A549 (cell line): ENCODE measurements around the gene SH3BP2. TPM values are rescaled to one million over a fixed set of nuclear protein-coding genes. Genes with fewer than 3 reads are reported as not detected.

Source experiments
- ATAC-seq, 2 experiments: fragments of 200-7000 bp in 1 of 2; fragments of >200 bp in 1 of 2; cut with Nextera tagmentation in 1 of 2; cut with Tn5 transposase in 1 of 2; 3 replicates each; pipeline versions ENCODE4 v1.8.0 to v1.9.1; 2018 to 2020; ENCODE audit warnings: mild to moderate bottlenecking in 1 of 2, moderate library complexity in 1 of 2
- CTCF ChIA-PET: fragments of 300-600 bp; sonication (Branson Sonifier 250); formaldehyde crosslinking; extraction: SDS; loops from one replicate; lab custom pipeline; 2021; ENCODE audit warnings: antibody characterized with exemption, inconsistent platforms; lab: Yijun Ruan, JAX
- POLR2A ChIA-PET: fragments of 350-600 bp; formaldehyde crosslinking; extraction: SDS; loops from one replicate; lab custom pipeline; 2021; ENCODE audit warnings: antibody characterized with exemption, inconsistent platforms; lab: Yijun Ruan, JAX
- DNase-seq, 2 experiments: peaks; one replicate each; pipeline versions ENCODE4 v3.0.0 to v3.0.0-alpha.2; 2011 to 2016; ENCODE audit warnings: low read depth in 1 of 2, low spot score in 1 of 2
- FAIRE-seq: peaks from 2 replicates; lab custom pipeline; 2011; peaks lifted over from hg19 to GRCh38; lab: Jason Lieb, UNC
- H3K27ac ChIP-seq, 2 experiments: fragments of >200 bp; sonication (Bioruptor Twin); formaldehyde crosslinking; 3 replicates each; pipeline ENCODE4 v1.5.1; 2016 to 2017
- H3K4me1 ChIP-seq: fragments of >200 bp; sonication (Bioruptor Twin); formaldehyde crosslinking; 3 replicates; pipeline ENCODE4 v1.6.1; 2016
- H3K4me2 ChIP-seq: fragments of >200 bp; sonication (Bioruptor Twin); formaldehyde crosslinking; 3 replicates; pipeline ENCODE4 v1.6.1; 2016
- H3K4me3 ChIP-seq: fragments of >200 bp; sonication (Bioruptor Twin); formaldehyde crosslinking; 3 replicates; pipeline ENCODE4 v1.5.1; 2016
- H3K9me3 ChIP-seq: fragments of >200 bp; sonication (Bioruptor Twin); formaldehyde crosslinking; 3 replicates; pipeline ENCODE4 v1.6.1; 2016
- ATOH8 ChIP-seq: fragments of 250-450 bp; sonication (Bioruptor Pico); IDR thresholded peaks from 2 replicates; pipeline ENCODE4 v1.5.0; 2020; ENCODE audit warnings: low read depth, mild to moderate bottlenecking, moderate library complexity
- CBX8 ChIP-seq: fragments of 200-600 bp; sonication (generic); IDR thresholded peaks from 2 replicates; pipeline ENCODE4 v1.6.1; 2016
- CEBPB ChIP-seq, 2 experiments: fragments of >200 bp in 1 of 2; sonication (Bioruptor Twin) in 1 of 2; formaldehyde crosslinking in 1 of 2; IDR thresholded peaks; 2 replicates each; pipeline ENCODE4 v1.6.1; 2012 to 2016
- CHD2 ChIP-seq: fragments of 150-350 bp; IDR thresholded peaks from 2 replicates; pipeline ENCODE4 v1.6.1; 2014; ENCODE audit warnings: low read length; ENCODE audit not compliant: partially characterized antibody
- CHD4 ChIP-seq: fragments of 200-600 bp; sonication (generic); IDR thresholded peaks from 2 replicates; pipeline ENCODE4 v1.6.1; 2016; ENCODE audit warnings: antibody characterized with exemption, mild to moderate bottlenecking, borderline replicate concordance
- EP300 ChIP-seq, 2 experiments: fragments of >200 bp; sonication (Bioruptor Twin); formaldehyde crosslinking; IDR thresholded peaks; 2 replicates in 1 of 2; 3 replicates in 1 of 2; pipeline ENCODE4 v1.6.1; 2016 to 2017
- FOSB ChIP-seq: fragments of 250-450 bp; sonication (Bioruptor Pico); IDR thresholded peaks from 2 replicates; pipeline ENCODE4 v1.5.0; 2020; ENCODE audit warnings: mild to moderate bottlenecking, moderate library complexity
- GATA3 ChIP-seq: IDR thresholded peaks from 2 replicates; pipeline ENCODE4 v1.6.1; 2012; ENCODE audit warnings: borderline replicate concordance
- HEYL ChIP-seq: fragments of 250-450 bp; sonication (Bioruptor Pico); IDR thresholded peaks from 2 replicates; pipeline ENCODE4 v1.8.0; 2021; ENCODE audit warnings: mild to moderate bottlenecking, moderate library complexity
- HMGXB4 ChIP-seq: fragments of 250-450 bp; sonication (Bioruptor Pico); IDR thresholded peaks from 2 replicates; pipeline ENCODE4 v1.5.0; 2021; ENCODE audit warnings: mild to moderate bottlenecking, moderate library complexity, borderline replicate concordance
- HOXA7 ChIP-seq: fragments of 250-450 bp; sonication (Bioruptor Pico); IDR thresholded peaks from 2 replicates; pipeline ENCODE4 v1.5.0; 2020; ENCODE audit warnings: mild to moderate bottlenecking, moderate library complexity
- HOXB13 ChIP-seq: fragments of 250-450 bp; sonication (Bioruptor Pico); IDR thresholded peaks from 2 replicates; pipeline ENCODE4 v1.5.0; 2020; ENCODE audit warnings: low read depth, mild to moderate bottlenecking, moderate library complexity
- HOXB5 ChIP-seq: fragments of 250-450 bp; sonication (Bioruptor Pico); IDR thresholded peaks from 2 replicates; pipeline ENCODE4 v1.5.0; 2020; ENCODE audit warnings: mild to moderate bottlenecking, moderate library complexity
- JUN ChIP-seq, 2 experiments: fragments of >200 bp; sonication (Bioruptor Twin); formaldehyde crosslinking; IDR thresholded peaks; 2 replicates in 1 of 2; 3 replicates in 1 of 2; pipeline ENCODE4 v1.6.1; 2016 to 2017
- MAZ ChIP-seq: fragments of 150-350 bp; IDR thresholded peaks from 2 replicates; pipeline ENCODE4 v1.6.1; 2014; ENCODE audit warnings: antibody characterized with exemption, low read depth, low read length, borderline replicate concordance
- NFE2L2 ChIP-seq: fragments of 150-350 bp; conservative IDR thresholded peaks from 2 replicates; pipeline ENCODE4 v1.6.1; 2014; ENCODE audit warnings: low read length
- NPAS2 ChIP-seq: fragments of 250-450 bp; sonication (Bioruptor Pico); IDR thresholded peaks from 2 replicates; pipeline ENCODE4 v1.8.0; 2022; ENCODE audit warnings: mild to moderate bottlenecking, moderate library complexity, borderline replicate concordance
- NR3C1 ChIP-seq: fragments of >200 bp; sonication (Bioruptor Twin); formaldehyde crosslinking; IDR thresholded peaks from 3 replicates; pipeline ENCODE4 v1.6.1; 2017
- PBX3 ChIP-seq: IDR thresholded peaks from 2 replicates; pipeline ENCODE4 v1.6.1; 2012
- POLR2A ChIP-seq: IDR thresholded peaks from 2 replicates; pipeline ENCODE4 v1.6.1; 2012; ENCODE audit warnings: mild to moderate bottlenecking, low read length
- RCOR1 ChIP-seq: fragments of 150-350 bp; IDR thresholded peaks from 2 replicates; pipeline ENCODE4 v1.6.1; 2014; ENCODE audit warnings: antibody characterized with exemption, low read length, low read depth
- REST ChIP-seq: fragments of 200-600 bp; sonication (generic); IDR thresholded peaks from 2 replicates; pipeline ENCODE4 v1.6.1; 2016; ENCODE audit warnings: antibody characterized with exemption, mild to moderate bottlenecking, moderate library complexity
- RFX5 ChIP-seq: fragments of 450-650 bp; IDR thresholded peaks from 2 replicates; pipeline ENCODE4 v1.7.1; 2014; ENCODE audit warnings: antibody characterized with exemption, mild to moderate bottlenecking, moderate library complexity
- RNF2 ChIP-seq: fragments of 200-600 bp; sonication (generic); IDR thresholded peaks from 2 replicates; pipeline ENCODE4 v1.6.1; 2016; ENCODE audit warnings: low read depth, mild to moderate bottlenecking, antibody characterized with exemption, moderate library complexity, borderline replicate concordance
- TFCP2L1 ChIP-seq: fragments of 250-450 bp; sonication (Bioruptor Pico); IDR thresholded peaks from 2 replicates; pipeline ENCODE4 v1.5.0; 2021; ENCODE audit warnings: mild to moderate bottlenecking
- TP53 ChIP-seq: fragments of 250-450 bp; sonication (Bioruptor Pico); IDR thresholded peaks from 2 replicates; pipeline ENCODE4 v1.5.0; 2021; ENCODE audit warnings: mild to moderate bottlenecking, moderate library complexity
- ZC3H11A ChIP-seq: fragments of 450-650 bp; IDR thresholded peaks from 2 replicates; pipeline ENCODE4 v1.6.1; 2014; ENCODE audit warnings: antibody characterized with exemption, mild to moderate bottlenecking
- ZFP36 ChIP-seq: fragments of 450-650 bp; IDR thresholded peaks from 2 replicates; pipeline ENCODE4 v1.6.1; 2014; ENCODE audit warnings: borderline replicate concordance; ENCODE audit not compliant: partially characterized antibody
- ZSCAN20 ChIP-seq: fragments of 250-450 bp; sonication (Bioruptor Pico); IDR thresholded peaks from 2 replicates; pipeline ENCODE4 v1.8.0; 2022; ENCODE audit warnings: mild to moderate bottlenecking, moderate library complexity
- WGBS: methylation state at CpG from one replicate; pipeline ENCODE4 v1.1.6; 2017; ENCODE audit errors: missing lambda C conversion rate; 5-methylcytosine and 5-hydroxymethylcytosine counted together
- polyA plus RNA-seq, 4 experiments: library from polyadenylated mRNA; depleted of rRNA in 3 of 4; stranded (reverse); fragments of >200 nt; fragmentation: RNase III in 1 of 4; extraction: RNeasy Plus Mini Kit Qiagen cat#74134 plus additional on column Dnase treatment in 1 of 4; gene quantifications; 2 replicates in 3 of 4; 3 replicates in 1 of 4; pipeline ENCODE4 v1.2.3, GENCODE V29; 2011 to 2017

The SH3BP2 gene
- polyA plus RNA-seq, 2 of the 4 experiments (the other 2 are of a cell fraction): 4.4 to 6.0 TPM

GRCh38 chr4:2803624-2804448, 11.0 kb downstream of the SH3BP2 start:
- H3K27ac ChIP-seq: no peak overlapping the region
- H3K9me3 ChIP-seq: no peaks in the 10 kb centered on the region
- ATAC-seq: no peak
- ChIA-PET CTCF (interaction anchor here (1.0 to 1.9 kb wide), 2 partner anchors 40 to 43 kb away, joined by 3 to 5 read pairs; no protein-coding TSS in a partner anchor), POLR2A (no interaction called here)
- DNase-seq: no peak
- H3K4me2 ChIP-seq: no peak overlapping the region
- H3K4me3 ChIP-seq: no peak overlapping the region
- no peak for TF ChIP-seq RFX5
- no peak for TF ChIP-seq PBX3
- TF ChIP-seq CHD2: no peak
- TF ChIP-seq FOSB: no peak
- TF ChIP-seq ZSCAN20 (CRISPR knock-in tag): no peak
- no peak for TF ChIP-seq NPAS2 (CRISPR knock-in tag)
- no peak for TF ChIP-seq HMGXB4 (CRISPR knock-in tag)
- no peak for TF ChIP-seq CHD4
- TF ChIP-seq TP53 (CRISPR knock-in tag): no peak
- no peak for TF ChIP-seq NFE2L2
- no peak for TF ChIP-seq EP300 (IDR thresholded peaks at IDR 0.05)
- TF ChIP-seq HOXA7 (CRISPR knock-in tag): no peak
- no peak for TF ChIP-seq JUN (IDR thresholded peaks at IDR 0.05)
- no peak for TF ChIP-seq HEYL (CRISPR knock-in tag)
- no peak for TF ChIP-seq HOXB13
- no peak for TF ChIP-seq POLR2A
- TF ChIP-seq RNF2: no peak
- TF ChIP-seq, all 56 proteins: peak for 0
- 86% methylated on average over 16 of the region's 20 CpGs for whole genome bisulfite sequencing
- no peak for FAIRE-seq
- peaks cover 23% of the 10 kb centered on the region for H3K4me1 ChIP-seq

- peaks cover 20% of the 10 kb centered on the region for H3K4me1 ChIP-seq
- H3K4me2 ChIP-seq: no peak overlapping the region
- H3K27ac ChIP-seq: no peak overlapping the region
- ChIA-PET CTCF (interaction anchor here (1.9 kb wide), 1 partner anchor 40 kb away, joined by 5 read pairs; no protein-coding TSS in a partner anchor), POLR2A (no interaction called here)
- H3K9me3 ChIP-seq: no peaks in the 10 kb centered on the region
- DNase-seq (no peak), ATAC-seq (no peak), FAIRE-seq (no peak)
- TF ChIP-seq NPAS2 (CRISPR knock-in tag) (no peak), CEBPB (IDR thresholded peaks at IDR 0.05) (no peak), NR3C1 (no peak), CBX8 (no peak), MAZ (no peak), GATA3 (no peak), ZC3H11A (no peak), FOSB (no peak), HOXB5 (no peak), ATOH8 (no peak), ZFP36 (no peak), TFCP2L1 (CRISPR knock-in tag) (no peak), RCOR1 (no peak), REST (no peak)
- H3K4me3 ChIP-seq: no peak overlapping the region
- WGBS: 92% methylated on average over 7 of the region's 10 CpGs
Observed at GRCh38 chr4:2804449-2804972, 11.6 kb downstream of the SH3BP2 start.
